Measurements from ENCODE around the gene AIF1L. TPM values are rescaled to one million over a fixed set of nuclear protein-coding genes. Genes with fewer than 3 reads are reported as not detected.

AIF1L gene
- total RNA-seq, 1 experiment from 2014 or later = 5.6 TPM

DNA sequence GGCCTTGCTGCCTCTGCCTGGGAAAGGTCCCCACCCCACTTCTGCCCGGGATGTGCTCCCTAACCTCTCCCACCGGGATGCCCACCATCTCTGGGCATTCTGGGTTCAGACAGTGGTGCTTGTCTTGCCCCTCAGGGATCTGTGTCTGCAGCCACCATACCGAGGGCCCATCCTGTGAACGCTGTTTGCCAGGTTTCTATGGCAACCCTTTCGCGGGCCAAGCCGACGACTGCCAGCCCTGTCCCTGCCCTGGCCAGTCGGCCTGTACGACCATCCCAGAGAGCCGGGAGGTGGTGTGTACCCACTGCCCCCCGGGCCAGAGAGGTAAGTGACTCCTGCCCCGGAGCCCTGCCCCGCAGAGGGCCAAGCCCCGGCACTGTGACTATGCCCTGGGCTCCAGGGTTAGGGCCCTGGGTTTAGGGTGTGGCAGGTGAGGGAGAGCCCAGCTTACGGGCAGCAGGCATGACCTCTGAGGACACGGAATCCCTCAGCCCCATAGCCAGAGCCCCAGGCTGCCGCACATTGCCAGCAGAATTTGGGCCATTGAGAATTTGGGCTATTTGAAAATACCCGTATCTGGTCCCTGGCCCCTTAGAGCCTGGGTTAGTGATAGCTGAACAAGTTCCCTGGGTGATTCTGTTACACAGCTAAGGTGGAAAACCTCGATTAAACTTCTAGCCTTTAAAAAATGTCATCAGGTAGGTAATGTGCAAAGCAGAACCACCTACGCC, 35.3 kb upstream of the AIF1L start:
- Histone ChIP-seq H3K4me3 (ENCODE audit: low read depth, low read length, poor library complexity, severe bottlenecking) (no peak overlapping the region), H3K9me3 (ENCODE audit: low read depth, low read length, poor library complexity, severe bottlenecking) (no peaks in the 10 kb centered on the region), H3K36me3 (ENCODE audit: insufficient read depth, low read length, poor library complexity, severe bottlenecking) (no peaks in the 10 kb centered on the region), H3K27me3 (replicated peaks; ENCODE audit: insufficient read depth, low read depth, low read length, poor library complexity) (no peaks in the 10 kb centered on the region), H3K27ac (ENCODE audit: low read depth, low read length, poor library complexity, severe bottlenecking) (no peak overlapping the region), H3K4me1 (ENCODE audit: insufficient read depth, low read length, poor library complexity, severe bottlenecking) (no peaks in the 10 kb centered on the region)
- TF ChIP-seq, protein P1, sequence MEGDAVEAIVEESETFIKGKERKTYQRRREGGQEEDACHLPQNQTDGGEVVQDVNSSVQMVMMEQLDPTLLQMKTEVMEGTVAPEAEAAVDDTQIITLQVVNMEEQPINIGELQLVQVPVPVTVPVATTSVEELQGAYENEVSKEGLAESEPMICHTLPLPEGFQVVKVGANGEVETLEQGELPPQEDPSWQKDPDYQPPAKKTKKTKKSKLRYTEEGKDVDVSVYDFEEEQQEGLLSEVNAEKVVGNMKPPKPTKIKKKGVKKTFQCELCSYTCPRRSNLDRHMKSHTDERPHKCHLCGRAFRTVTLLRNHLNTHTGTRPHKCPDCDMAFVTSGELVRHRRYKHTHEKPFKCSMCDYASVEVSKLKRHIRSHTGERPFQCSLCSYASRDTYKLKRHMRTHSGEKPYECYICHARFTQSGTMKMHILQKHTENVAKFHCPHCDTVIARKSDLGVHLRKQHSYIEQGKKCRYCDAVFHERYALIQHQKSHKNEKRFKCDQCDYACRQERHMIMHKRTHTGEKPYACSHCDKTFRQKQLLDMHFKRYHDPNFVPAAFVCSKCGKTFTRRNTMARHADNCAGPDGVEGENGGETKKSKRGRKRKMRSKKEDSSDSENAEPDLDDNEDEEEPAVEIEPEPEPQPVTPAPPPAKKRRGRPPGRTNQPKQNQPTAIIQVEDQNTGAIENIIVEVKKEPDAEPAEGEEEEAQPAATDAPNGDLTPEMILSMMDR (conservative IDR thresholded peaks at IDR 0.05; ENCODE audit: low read depth, low read length) = no peak
- no peak for TF ChIP-seq EZH2 (IDR thresholded peaks at IDR 0.05; ENCODE audit: borderline replicate concordance, low read depth, low read length, poor library complexity, severe bottlenecking)
- BruUV-seq (replicated peaks) = no TSS peak
- ChIA-PET POLR2A (ENCODE audit: low non-redundant PET) (no interaction called here), CTCF (no interaction called here)
- no peak for DNase-seq (ENCODE audit: low spot score)
- intact Hi-C loops (cut with micrococcal nuclease; ENCODE audit: unreplicated experiment) = no loop called here

DNA sequence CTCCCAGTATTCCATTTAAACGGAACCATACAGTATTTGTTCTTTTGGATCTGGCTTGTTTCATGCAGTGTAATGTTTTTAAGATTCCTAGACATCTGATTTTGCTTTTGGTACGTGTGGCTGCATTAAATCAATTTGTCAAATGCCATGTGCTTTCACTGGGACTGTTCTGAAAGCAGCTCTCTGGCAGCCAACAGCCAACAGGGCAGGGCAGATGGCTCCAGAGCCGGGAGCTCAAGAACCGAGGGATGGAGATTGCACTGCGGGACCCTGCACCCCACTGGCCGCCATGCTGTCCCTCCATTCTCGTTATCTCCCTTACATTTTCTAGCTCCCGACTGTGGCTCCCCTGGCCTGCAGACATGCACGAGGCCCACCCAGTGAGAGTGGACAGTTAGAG, 33.4 kb upstream of the AIF1L start:
- no peaks in the 10 kb centered on the region for H3K27me3 ChIP-seq (replicated peaks; ENCODE audit: insufficient read depth, low read depth, low read length, poor library complexity)
- BruUV-seq (replicated peaks) = no TSS peak
- POLR2A ChIA-PET (ENCODE audit: low non-redundant PET) = no interaction called here
- no peak overlapping the region for H3K27ac ChIP-seq (ENCODE audit: low read depth, low read length, poor library complexity, severe bottlenecking)
- intact Hi-C loops (cut with micrococcal nuclease; ENCODE audit: unreplicated experiment) = no loop called here
- H3K36me3 ChIP-seq (ENCODE audit: insufficient read depth, low read length, poor library complexity, severe bottlenecking) = no peaks in the 10 kb centered on the region
- H3K4me3 ChIP-seq (ENCODE audit: low read depth, low read length, poor library complexity, severe bottlenecking) = no peak overlapping the region
- H3K4me1 ChIP-seq (ENCODE audit: insufficient read depth, low read length, poor library complexity, severe bottlenecking) = no peaks in the 10 kb centered on the region
- CTCF ChIA-PET = interaction anchor here (0.9 kb wide), 1 partner anchor 581 kb away, joined by 4 read pairs; no protein-coding TSS in a partner anchor
- no peak for DNase-seq (ENCODE audit: low spot score)
- no peak for TF ChIP-seq EZH2 (IDR thresholded peaks at IDR 0.05; ENCODE audit: borderline replicate concordance, low read depth, low read length, poor library complexity, severe bottlenecking)
- TF ChIP-seq, protein P1 (conservative IDR thresholded peaks at IDR 0.05; ENCODE audit: low read depth, low read length) = no peak
- H3K9me3 ChIP-seq (ENCODE audit: low read depth, low read length, poor library complexity, severe bottlenecking) = no peaks in the 10 kb centered on the region

DNA sequence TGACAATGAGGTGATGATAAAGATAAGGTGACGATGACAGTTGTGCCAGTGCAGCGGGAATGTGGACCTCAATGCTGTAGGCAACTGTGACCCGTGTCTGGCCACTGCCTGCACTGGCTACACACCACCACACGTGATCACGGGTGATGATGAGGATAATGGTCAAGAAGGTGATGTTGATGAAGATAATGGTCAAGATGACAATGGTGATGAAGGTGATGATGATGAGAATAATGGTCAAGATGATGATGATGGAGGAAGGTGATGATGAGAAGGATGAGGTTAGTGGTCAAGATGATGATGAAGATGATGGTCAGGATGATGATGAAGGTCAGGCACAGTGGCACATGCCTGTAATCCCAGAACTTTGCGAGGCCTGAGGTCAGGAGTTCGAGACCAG, 30.7 kb upstream of the AIF1L start:
- TF ChIP-seq EZH2 (IDR thresholded peaks at IDR 0.05; ENCODE audit: borderline replicate concordance, low read depth, low read length, poor library complexity, severe bottlenecking) = no peak
- TF ChIP-seq, protein P1 (conservative IDR thresholded peaks at IDR 0.05; ENCODE audit: low read depth, low read length) = no peak
- H3K36me3 ChIP-seq (ENCODE audit: insufficient read depth, low read length, poor library complexity, severe bottlenecking) = no peaks in the 10 kb centered on the region
- ChIA-PET POLR2A (ENCODE audit: low non-redundant PET) (no interaction called here), CTCF (no interaction called here)
- H3K27ac ChIP-seq (ENCODE audit: low read depth, low read length, poor library complexity, severe bottlenecking) = no peak overlapping the region
- H3K27me3 ChIP-seq (replicated peaks; ENCODE audit: insufficient read depth, low read depth, low read length, poor library complexity) = no peaks in the 10 kb centered on the region
- no peak overlapping the region for H3K4me3 ChIP-seq (ENCODE audit: low read depth, low read length, poor library complexity, severe bottlenecking)
- H3K9me3 ChIP-seq (ENCODE audit: low read depth, low read length, poor library complexity, severe bottlenecking) = no peaks in the 10 kb centered on the region
- no peak for DNase-seq (ENCODE audit: low spot score)
- H3K4me1 ChIP-seq (ENCODE audit: insufficient read depth, low read length, poor library complexity, severe bottlenecking) = no peaks in the 10 kb centered on the region
- BruUV-seq (replicated peaks) = no TSS peak
- intact Hi-C loops (cut with micrococcal nuclease; ENCODE audit: unreplicated experiment) = no loop called here

Data from A673 (cell line).